GM19035 (cell line): ENCODE data around the gene SCUBE1.

ENCODE experiments used
- ATAC-seq: cut with Tn5 transposase; IDR thresholded peaks from one replicate; pipeline ENCODE4 v1.9.1; 2021; ENCODE audit not compliant: unreplicated experiment

Gene SCUBE1

GRCh38 chr22:43180670-43181069 lies 162.5 kb downstream of the SCUBE1 start:
- ATAC-seq: no peak

- ATAC-seq: no peak
These were observed 163.3 kb downstream of the SCUBE1 start for GRCh38 chr22:43179911-43180195.

GRCh38 chr22:43179146-43179910 lies 163.8 kb downstream of the SCUBE1 start:
- ATAC-seq: no peak

DNA sequence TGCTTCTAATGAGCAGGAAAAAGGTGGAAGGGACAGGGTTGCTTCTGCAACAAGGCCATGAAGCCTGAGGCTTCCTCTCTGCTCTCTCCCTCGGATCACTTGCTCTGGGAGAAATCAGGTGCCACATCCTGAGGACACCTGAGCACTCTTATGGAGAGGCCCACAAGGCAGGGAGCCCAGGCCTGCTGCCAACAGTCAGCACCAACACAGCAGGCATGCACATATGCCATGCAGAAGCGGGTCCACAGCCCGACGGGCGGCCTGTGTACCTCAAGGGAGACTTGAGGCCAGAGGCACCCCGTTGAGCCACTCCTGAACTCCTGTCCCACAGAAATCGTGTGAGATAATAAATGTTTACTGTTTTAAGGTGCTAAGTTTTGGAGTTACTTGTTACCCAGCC lies 165.7 kb downstream of the SCUBE1 start:
- no peak for ATAC-seq

GRCh38 chr22:43176090-43176489 lies 167.1 kb downstream of the SCUBE1 start:
- no peak for ATAC-seq

DNA sequence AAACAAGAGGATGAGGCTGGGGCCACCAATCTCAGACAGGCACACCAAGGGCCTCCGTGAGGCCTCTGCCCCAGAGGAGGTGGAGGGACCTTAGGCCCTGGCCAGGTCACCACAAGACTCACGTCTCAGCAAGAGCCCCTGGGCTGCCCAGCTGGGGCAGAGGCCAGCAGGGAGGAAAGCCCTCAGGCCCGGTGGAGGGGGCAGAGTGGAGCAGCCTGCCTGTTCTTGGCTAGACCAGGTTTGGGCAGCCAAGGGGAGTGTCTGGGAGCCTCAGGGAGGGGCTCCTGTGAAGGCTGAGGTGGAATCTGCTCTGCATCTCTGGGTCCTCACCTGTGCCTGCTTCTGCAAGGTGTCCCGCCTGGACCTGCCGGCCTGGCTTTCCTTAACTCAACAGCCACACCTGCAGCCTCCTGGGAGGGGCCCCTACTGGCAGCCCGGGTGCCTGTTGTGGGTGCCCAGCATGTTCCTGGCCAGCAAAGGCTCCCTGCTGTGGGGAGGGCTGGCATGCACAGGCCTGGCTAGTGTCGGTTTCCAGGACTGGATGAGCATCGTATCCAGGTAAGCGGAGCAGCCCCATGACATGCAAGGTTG lies 168.1 kb downstream of the SCUBE1 start:
- no peak for ATAC-seq

DNA sequence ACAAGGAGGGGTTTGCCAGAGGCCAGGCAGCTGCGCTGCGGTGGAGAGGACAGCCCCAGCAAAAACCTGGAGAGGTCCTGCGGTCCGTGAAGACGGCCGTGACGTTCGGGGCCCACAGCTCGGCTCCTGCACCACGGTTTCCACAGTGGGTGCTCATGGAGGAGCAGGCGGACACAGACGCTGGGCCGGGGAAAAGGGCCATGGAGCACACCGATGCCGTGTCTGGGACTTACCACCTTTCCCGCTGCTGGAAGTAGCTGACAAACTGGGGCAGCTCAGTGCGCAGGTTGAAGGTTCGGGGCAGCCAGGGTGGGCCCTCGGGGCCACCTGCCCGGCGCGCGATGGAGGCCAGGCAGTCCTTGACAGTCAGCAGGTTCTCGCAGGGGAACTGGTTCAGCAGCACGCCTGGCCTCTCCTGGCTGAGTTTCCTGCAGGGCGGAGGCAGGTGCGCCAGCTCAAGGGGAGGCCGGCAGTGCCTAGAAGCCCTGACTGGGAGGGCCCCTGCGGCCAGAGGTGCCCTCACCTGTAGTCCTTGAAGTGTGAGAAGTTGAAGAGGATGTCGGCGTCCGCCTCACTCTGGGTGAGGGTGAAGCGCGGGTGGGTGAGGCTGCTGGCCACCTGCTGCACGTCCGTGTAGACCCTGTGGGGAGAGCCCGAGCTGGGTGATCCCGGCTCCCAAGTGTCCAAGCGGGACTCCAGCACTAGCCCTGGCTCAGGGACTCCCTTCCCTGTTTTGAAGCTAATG lies 169.0 kb downstream of the SCUBE1 start:
- no peak for ATAC-seq

DNA sequence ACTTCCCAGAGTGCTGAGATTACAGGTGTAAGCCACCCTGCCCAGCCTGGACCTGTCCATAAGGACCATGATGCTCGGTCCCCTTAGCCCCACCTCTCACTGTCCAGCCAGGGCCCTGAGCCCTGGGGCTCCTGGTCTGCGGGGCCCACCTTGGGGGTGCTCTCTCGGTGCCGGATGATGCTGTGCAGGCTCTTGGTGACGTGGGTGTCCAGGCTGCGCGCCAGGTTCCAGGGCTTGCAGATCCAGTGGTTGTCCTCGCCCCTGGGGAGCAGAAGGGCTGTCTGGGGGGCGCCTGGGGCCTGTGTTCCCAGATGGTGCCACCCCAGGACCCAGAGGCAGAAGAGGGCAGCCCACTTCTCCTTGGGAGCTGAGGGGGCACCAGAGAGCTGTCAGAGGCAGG lies 169.6 kb downstream of the SCUBE1 start:
- ATAC-seq: no peak

DNA sequence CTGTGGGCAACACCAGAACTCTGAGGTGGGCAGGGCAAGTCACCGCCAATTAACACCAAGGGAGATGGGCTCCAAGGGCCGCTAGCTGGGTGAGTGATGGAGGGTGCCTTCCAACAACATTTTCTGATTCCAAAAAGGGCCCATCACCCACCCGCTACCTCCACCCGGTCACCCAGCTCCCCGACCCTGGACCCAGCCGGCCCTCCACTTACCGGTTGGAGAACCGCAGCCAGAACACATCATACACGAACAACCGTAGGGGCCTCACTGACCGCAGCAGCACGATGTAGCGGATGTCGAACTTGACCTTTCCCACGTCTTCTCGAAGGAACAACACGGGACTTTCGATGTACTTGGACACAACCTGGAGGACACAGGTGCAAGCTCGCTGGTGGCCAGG lies 171.0 kb downstream of the SCUBE1 start:
- no peak for ATAC-seq

GRCh38 chr22:43171607-43172006 lies 171.6 kb downstream of the SCUBE1 start:
- no peak for ATAC-seq

GRCh38 chr22:43171019-43171491 lies 172.1 kb downstream of the SCUBE1 start:
- no peak for ATAC-seq

- no peak for ATAC-seq
These were observed 173.1 kb downstream of the SCUBE1 start for GRCh38 chr22:43170131-43170480.

GRCh38 chr22:43169310-43170130 lies 173.7 kb downstream of the SCUBE1 start:
- no peak for ATAC-seq

DNA sequence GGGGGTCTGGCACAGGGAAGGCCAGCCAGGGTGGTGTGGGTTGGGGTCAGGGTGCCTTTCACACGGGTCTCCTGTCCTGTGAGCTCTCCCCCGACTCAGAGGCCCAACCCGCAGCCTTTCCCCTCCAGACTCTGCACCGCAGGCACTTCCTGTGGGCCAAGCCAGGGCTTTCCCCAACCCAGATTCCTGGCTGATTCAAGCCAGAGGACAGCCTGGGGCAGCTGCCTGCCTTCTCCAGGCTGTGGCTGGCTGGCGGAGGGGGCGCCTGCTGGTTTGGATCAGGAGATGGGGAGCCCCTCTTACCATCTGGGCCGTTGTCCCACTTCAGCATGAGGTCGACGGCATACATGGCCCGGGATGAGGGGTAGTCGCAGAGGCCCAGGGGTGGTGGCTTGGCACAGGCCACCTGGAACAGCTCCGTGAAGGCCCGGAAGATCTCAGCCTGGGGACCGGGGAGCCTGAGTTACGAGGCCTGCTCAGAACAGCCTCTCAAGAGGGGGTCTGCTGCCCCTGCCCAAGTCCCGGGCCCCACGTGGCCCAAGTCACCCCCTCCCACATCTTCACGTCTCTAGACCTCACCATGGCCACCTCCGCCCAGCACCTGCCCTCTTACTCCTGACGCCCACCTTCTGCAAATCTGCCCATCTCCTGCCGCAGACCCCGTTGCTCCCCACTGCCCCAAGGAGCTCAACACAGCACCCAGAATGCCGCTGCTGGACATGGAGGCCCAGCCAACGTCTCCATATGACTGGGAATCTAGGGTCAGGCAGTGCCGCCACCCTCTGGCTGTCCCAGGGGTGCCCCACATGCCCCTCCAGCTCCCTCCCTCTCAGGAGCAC lies 174.5 kb downstream of the SCUBE1 start:
- no peak for ATAC-seq

DNA sequence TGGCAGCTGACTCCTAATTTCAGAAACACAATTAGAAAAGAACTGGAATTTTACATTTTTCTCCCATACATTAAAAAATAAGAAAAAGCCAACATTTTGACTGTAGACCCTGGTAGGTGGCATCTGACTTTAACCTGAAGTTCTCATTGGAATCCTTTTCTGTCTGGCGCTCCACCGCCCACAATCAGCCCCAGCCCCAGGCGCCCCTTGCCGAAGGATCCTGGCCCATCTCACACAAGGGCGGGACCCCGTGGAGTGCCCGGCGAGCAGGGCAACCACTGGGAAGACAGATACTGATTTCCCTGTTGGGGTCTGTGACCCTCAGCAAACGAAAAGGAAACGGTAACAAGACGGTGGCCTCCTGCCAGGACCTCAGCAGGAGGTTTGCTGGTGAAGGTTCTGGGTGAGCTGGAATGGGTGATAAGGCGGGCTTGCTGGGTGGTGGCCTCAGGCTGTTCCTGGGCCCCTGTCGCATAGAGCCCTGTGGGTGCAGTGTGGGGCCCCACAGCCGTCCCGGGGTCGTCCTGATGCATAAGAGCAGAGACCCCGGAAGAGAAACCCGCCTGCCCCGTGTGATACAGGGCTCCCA lies 176.1 kb downstream of the SCUBE1 start:
- ATAC-seq: no peak

GRCh38 chr22:43166132-43166930 lies 176.8 kb downstream of the SCUBE1 start:
- ATAC-seq: no peak

DNA sequence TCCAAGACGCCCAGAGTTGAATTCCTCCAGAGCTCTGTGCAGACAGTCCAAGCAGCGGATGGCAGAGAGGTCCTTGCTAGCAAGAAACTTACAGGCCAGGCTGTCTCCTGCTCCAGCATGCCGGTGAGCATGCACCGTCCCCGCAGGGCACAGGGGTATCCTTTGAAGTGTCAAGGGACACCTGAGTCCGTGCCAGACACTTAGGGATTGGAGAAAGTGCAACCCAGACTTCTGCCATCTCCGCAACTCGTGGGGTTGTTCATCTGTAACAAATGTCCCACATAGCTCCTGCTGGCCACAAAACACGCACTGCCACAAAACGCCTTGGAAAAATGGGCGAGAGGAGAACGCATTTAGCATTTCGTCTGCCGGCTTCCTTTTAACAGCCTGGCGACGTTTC lies 178.5 kb downstream of the SCUBE1 start:
- ATAC-seq: no peak

GRCh38 chr22:43163241-43163795 lies 179.9 kb downstream of the SCUBE1 start:
- ATAC-seq: no peak
